Measurements from ENCODE around the gene KBTBD7. TPM values are rescaled to one million over a fixed set of nuclear protein-coding genes. Genes with fewer than 3 reads are reported as not detected.

Gene KBTBD7
- total and polyA plus RNA-seq, 10 donors = 2.8 to 14.9 (median 9.2) TPM

- no peak overlapping the region for H3K4me3 ChIP-seq
- no peak overlapping the region for H3K27ac ChIP-seq
- intact Hi-C loops (cut with DNase I; ENCODE audit: low total_unique reads) = no loop called here
- peaks cover 0 to 45% (median 0%) of the 10 kb centered on the region in 6 donors for H3K36me3 ChIP-seq
- peaks cover 0 to 4% (median 0%) of the 10 kb centered on the region in 6 donors for H3K4me1 ChIP-seq
- TF ChIP-seq POLR2A (IDR thresholded peaks at IDR 0.05) (no peak), POLR2AphosphoS5 (IDR thresholded peaks at IDR 0.05) (no peak)
- TF ChIP-seq, protein P1, sequence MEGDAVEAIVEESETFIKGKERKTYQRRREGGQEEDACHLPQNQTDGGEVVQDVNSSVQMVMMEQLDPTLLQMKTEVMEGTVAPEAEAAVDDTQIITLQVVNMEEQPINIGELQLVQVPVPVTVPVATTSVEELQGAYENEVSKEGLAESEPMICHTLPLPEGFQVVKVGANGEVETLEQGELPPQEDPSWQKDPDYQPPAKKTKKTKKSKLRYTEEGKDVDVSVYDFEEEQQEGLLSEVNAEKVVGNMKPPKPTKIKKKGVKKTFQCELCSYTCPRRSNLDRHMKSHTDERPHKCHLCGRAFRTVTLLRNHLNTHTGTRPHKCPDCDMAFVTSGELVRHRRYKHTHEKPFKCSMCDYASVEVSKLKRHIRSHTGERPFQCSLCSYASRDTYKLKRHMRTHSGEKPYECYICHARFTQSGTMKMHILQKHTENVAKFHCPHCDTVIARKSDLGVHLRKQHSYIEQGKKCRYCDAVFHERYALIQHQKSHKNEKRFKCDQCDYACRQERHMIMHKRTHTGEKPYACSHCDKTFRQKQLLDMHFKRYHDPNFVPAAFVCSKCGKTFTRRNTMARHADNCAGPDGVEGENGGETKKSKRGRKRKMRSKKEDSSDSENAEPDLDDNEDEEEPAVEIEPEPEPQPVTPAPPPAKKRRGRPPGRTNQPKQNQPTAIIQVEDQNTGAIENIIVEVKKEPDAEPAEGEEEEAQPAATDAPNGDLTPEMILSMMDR (IDR thresholded peaks at IDR 0.05 in 8 of 11, conservative IDR thresholded peaks at IDR 0.05 in 3 of 11) = no peak
- no peaks in the 10 kb centered on the region for H3K27me3 ChIP-seq (replicated peaks in 1 of 7)
- no peak for DNase-seq
- H3K9me3 ChIP-seq = peaks cover 0 to 6% (median 5%) of the 10 kb centered on the region in 8 donors
These were observed 21.8 kb upstream of the KBTBD7 start for GRCh38 chr13:41216160-41216559.

DNA sequence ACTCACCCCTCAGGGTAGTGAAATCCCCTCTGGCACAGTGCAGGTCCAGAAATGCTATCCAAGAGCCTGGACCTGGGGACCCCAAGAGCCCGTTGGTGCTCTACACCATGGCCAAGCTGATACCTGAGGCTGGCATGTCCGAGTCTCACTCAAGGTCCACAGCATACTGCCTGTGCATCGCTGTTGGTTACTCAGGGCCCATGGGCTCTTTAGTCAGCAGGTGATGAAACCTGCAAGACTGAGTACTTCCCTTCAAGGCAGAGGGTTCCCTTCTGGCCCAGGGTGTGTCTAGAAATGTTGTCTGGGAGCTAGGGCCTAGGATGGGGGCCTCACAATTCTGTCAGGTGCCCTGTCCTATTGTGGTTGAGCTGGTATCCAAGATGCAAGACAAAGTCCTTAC is 19.6 kb upstream of the KBTBD7 start:
- no peak overlapping the region for H3K4me3 ChIP-seq
- WGBS, 5 donors = 48 to 100% (median 65%) methylated on average over 1 to 3 of the region's 3 CpGs
- intact Hi-C loops (cut with DNase I; ENCODE audit: low total_unique reads) = no loop called here
- no peak for DNase-seq
- H3K9me3 ChIP-seq = peaks cover 0 to 28% (median 10%) of the 10 kb centered on the region in 8 donors
- TF ChIP-seq, protein P1 (IDR thresholded peaks at IDR 0.05 in 8 of 11, conservative IDR thresholded peaks at IDR 0.05 in 3 of 11) = no peak
- TF ChIP-seq POLR2A (IDR thresholded peaks at IDR 0.05) = no peak
- TF ChIP-seq POLR2AphosphoS5 (IDR thresholded peaks at IDR 0.05) = no peak
- H3K27me3 ChIP-seq (replicated peaks in 1 of 7) = no peaks in the 10 kb centered on the region
- no peaks in the 10 kb centered on the region for H3K4me1 ChIP-seq
- peak overlapping the region in 5 of 8 donors; percentile 18 to 80 (median 64) for H3K27ac ChIP-seq
- peaks cover 0 to 26% (median 0%) of the 10 kb centered on the region in 6 donors for H3K36me3 ChIP-seq

DNA sequence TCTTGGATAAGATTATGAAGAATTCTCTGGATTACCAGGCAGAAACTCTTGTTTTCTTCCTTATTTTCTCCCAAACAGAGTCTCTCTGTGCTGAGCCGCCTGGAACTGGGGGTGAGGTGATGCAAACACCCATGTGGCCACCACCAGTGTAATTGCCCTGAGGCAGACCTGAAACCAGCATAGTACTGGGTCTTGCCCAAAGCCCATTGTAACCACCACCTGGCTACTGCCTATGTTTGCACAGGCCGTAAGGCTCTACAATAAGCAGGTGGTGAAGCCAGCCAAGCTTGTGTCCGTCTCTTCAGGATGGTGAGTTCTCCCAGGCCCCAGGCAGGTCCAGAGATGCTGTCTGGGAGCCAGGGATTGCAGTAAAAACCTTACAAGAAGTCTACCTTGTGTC is 18.9 kb upstream of the KBTBD7 start:
- no peaks in the 10 kb centered on the region for H3K4me1 ChIP-seq
- 79 to 96% (median 84%) methylated on average over 3 of the region's 3 CpGs for WGBS, 5 donors
- H3K9me3 ChIP-seq = peaks cover 0 to 34% (median 12%) of the 10 kb centered on the region in 8 donors
- H3K36me3 ChIP-seq = peaks cover 0 to 20% (median 0%) of the 10 kb centered on the region in 6 donors
- intact Hi-C loops (cut with DNase I; ENCODE audit: low total_unique reads) = no loop called here
- peak overlapping the region in 5 of 8 donors; percentile 18 to 80 (median 64) for H3K27ac ChIP-seq
- H3K4me3 ChIP-seq = no peak overlapping the region
- no peaks in the 10 kb centered on the region for H3K27me3 ChIP-seq (replicated peaks in 1 of 7)
- no peak for DNase-seq
- TF ChIP-seq POLR2AphosphoS5 (IDR thresholded peaks at IDR 0.05) = no peak
- TF ChIP-seq, protein P1 (IDR thresholded peaks at IDR 0.05 in 8 of 11, conservative IDR thresholded peaks at IDR 0.05 in 3 of 11) = no peak
- no peak for TF ChIP-seq POLR2A (IDR thresholded peaks at IDR 0.05)

GRCh38 chr13:41212881-41213280 is 18.5 kb upstream of the KBTBD7 start:
- H3K9me3 ChIP-seq = peaks cover 0 to 37% (median 16%) of the 10 kb centered on the region in 8 donors
- peaks cover 0 to 17% (median 0%) of the 10 kb centered on the region in 6 donors for H3K36me3 ChIP-seq
- intact Hi-C loops (cut with DNase I; ENCODE audit: low total_unique reads) = no loop called here
- TF ChIP-seq POLR2AphosphoS5 (IDR thresholded peaks at IDR 0.05) = no peak
- TF ChIP-seq POLR2A (IDR thresholded peaks at IDR 0.05) = no peak
- TF ChIP-seq, protein P1 (IDR thresholded peaks at IDR 0.05 in 8 of 11, conservative IDR thresholded peaks at IDR 0.05 in 3 of 11) = no peak
- no peaks in the 10 kb centered on the region for H3K4me1 ChIP-seq
- H3K27ac ChIP-seq = peak overlapping the region in 1 of 8 donors; percentile 80
- no peaks in the 10 kb centered on the region for H3K27me3 ChIP-seq (replicated peaks in 1 of 7)
- H3K4me3 ChIP-seq = no peak overlapping the region
- DNase-seq = no peak

Measured in spleen (tissue), 11 donors.